Loucy (cell line): ENCODE results near the gene HCRT.

Experiments used
- CTCF ChIP-seq: fragments of 200-600 bp; sonication (generic); conservative IDR thresholded peaks from 2 replicates; pipeline ENCODE4 v1.5.1; 2014; ENCODE audit warnings: mild to moderate bottlenecking, antibody characterized with exemption, low read length
- EZH2phosphoT487 ChIP-seq: fragments of 200-600 bp; IDR thresholded peaks from 2 replicates; pipeline ENCODE4 v1.6.1; 2018; ENCODE audit warnings: antibody characterized with exemption, mild to moderate bottlenecking, moderate library complexity, borderline replicate concordance

- TF ChIP-seq CTCF (no peak), EZH2phosphoT487 (no peak)
These were observed 25.3 kb downstream of the HCRT start for GRCh38 chr17:42159796-42160530.
